ENCODE results near the gene WNK4. TPM values are rescaled to one million over a fixed set of nuclear protein-coding genes. Genes with fewer than 3 reads are reported as not detected.
A peak's percentile ranks its signal among the peaks of the same experiment; 100 is the strongest.

WNK4 gene
- total RNA-seq, 6 donors from 2014 or later = 0.15 to 1.8 (median 0.26) TPM; not detected in 2

DNA sequence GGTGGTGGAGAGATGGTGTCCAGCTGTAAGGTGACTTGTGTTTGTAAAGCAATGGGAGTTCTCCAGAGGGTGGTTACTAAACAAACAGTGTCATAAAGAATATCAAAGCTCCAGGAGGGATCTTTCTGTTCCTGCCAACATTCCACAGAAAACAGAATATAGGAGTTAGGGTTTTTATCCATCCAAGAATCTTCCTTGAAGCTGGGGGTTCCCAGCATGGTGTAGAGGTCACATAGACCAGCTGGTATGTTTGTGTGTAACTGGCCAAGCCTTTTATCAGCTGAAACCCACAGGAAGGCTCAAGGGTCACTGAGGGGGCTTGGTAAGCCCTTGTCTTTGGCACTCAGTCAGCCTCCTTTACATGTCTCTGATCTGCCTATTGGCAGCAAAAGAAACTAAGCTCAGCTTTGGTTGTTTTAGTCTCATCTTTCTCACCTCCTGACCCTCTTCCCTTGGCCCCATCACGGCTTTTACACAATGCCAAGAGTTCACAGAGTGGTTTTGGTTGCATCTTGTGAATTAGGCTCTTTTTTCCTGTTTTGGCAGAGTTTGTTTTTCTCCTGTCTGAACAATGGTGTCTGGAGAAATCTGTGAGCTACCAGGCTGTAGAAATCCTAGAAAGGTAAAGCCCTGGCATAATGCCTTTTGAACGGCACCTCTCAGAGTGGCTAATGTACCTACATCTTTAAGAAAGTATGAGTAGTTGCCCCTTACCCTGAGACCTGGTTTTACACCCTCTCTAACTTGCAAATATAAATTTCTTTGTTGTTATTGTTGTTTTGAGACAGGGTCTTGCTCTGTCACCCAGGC lies 22.9 kb downstream of the WNK4 start:
- 44 to 51% methylated on average over 2 of the region's 2 CpGs for WGBS, 2 donors
- TF ChIP-seq, protein P1, sequence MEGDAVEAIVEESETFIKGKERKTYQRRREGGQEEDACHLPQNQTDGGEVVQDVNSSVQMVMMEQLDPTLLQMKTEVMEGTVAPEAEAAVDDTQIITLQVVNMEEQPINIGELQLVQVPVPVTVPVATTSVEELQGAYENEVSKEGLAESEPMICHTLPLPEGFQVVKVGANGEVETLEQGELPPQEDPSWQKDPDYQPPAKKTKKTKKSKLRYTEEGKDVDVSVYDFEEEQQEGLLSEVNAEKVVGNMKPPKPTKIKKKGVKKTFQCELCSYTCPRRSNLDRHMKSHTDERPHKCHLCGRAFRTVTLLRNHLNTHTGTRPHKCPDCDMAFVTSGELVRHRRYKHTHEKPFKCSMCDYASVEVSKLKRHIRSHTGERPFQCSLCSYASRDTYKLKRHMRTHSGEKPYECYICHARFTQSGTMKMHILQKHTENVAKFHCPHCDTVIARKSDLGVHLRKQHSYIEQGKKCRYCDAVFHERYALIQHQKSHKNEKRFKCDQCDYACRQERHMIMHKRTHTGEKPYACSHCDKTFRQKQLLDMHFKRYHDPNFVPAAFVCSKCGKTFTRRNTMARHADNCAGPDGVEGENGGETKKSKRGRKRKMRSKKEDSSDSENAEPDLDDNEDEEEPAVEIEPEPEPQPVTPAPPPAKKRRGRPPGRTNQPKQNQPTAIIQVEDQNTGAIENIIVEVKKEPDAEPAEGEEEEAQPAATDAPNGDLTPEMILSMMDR (IDR thresholded peaks at IDR 0.05) = no peak
- TF ChIP-seq POLR2AphosphoS5 (IDR thresholded peaks at IDR 0.05) (no peak), POLR2A (IDR thresholded peaks at IDR 0.05) (no peak), EP300 (IDR thresholded peaks at IDR 0.05) (no peak)
- H3K4me1 ChIP-seq = peaks cover 4 to 6% (median 5%) of the 10 kb centered on the region in 4 donors

DNA sequence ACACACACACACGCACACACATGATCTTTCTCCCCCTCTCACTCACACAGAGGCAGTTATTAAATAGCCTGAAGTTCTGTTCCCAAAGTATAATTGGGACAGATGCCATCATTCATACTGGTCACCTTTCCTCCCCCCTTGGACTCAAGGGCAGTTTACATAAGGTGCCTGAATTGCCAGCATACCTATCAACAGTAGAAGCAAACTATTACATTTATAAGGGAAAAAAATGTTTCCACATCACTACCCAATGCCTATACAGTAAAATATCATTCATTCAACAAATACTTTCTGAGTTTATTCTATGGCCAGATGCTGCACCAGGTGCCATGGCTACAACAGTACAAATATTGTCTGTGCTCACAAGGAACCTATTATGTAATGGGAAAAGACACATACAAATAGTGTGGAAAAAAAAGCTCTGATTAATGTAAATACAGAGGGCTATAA lies 24.5 kb downstream of the WNK4 start:
- Histone ChIP-seq H3K27me3 (no peaks in the 10 kb centered on the region), H3K9me3 (no peaks in the 10 kb centered on the region), H3K4me3 (no peak overlapping the region), H3K36me3 (peaks cover 0 to 8% (median 4%) of the 10 kb centered on the region in 4 donors), H3K4me1 (no peaks in the 10 kb centered on the region), H3K27ac (peak overlapping the region in 1 of 4 donors; percentile 60)
- DNase-seq (peak in 1 of 2 donors; percentile 26), ATAC-seq (ENCODE audit: low FRiP score in 2 of 2) (peak in 1 of 2 donors; percentile 80)
- 67 to 80% methylated on average over 1 of the region's 1 CpG for WGBS, 2 donors
- TF ChIP-seq POLR2A (IDR thresholded peaks at IDR 0.05) (no peak), EP300 (IDR thresholded peaks at IDR 0.05) (no peak), POLR2AphosphoS5 (IDR thresholded peaks at IDR 0.05) (no peak)
- TF ChIP-seq, protein P1 (IDR thresholded peaks at IDR 0.05) = no peak

More for the DNA sequence above, 22.9 kb downstream of the WNK4 start:
- H3K27me3 ChIP-seq = no peaks in the 10 kb centered on the region
- H3K36me3 ChIP-seq = no peaks in the 10 kb centered on the region
- H3K27ac ChIP-seq = no peak overlapping the region
- no peaks in the 10 kb centered on the region for H3K9me3 ChIP-seq
- H3K4me3 ChIP-seq = no peak overlapping the region
- no peak for ATAC-seq (ENCODE audit: low FRiP score in 2 of 2)
- DNase-seq = no peak

DNA sequence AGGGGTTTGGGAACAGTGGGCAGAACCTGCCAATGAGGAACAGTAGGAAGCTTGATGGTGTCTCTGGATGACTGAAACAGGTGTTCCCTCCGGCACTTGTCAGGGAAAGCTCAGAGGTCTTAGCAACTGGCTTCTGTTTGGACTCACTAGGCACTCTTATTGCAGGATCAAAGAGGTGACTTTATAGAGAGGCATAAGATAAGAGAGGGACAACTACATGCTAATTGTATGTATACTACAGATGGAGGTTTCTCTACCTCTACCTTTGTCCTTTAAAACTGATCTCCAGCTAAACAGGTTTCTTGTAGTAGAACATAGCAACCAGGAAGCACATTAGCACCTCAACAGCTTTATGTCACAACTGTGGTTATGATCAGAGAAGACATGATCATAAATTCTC lies 25.8 kb downstream of the WNK4 start:
- no peak overlapping the region for H3K27ac ChIP-seq
- H3K9me3 ChIP-seq = no peaks in the 10 kb centered on the region
- WGBS, 2 donors = 100% methylated on average over 1 of the region's 1 CpG
- no peak for TF ChIP-seq POLR2A (IDR thresholded peaks at IDR 0.05)
- H3K36me3 ChIP-seq = peaks cover 3 to 21% (median 15%) of the 10 kb centered on the region in 4 donors
- DNase-seq (no peak), ATAC-seq (ENCODE audit: low FRiP score in 2 of 2) (no peak)
- H3K4me1 ChIP-seq = no peaks in the 10 kb centered on the region
- H3K27me3 ChIP-seq = no peaks in the 10 kb centered on the region
- no peak overlapping the region for H3K4me3 ChIP-seq

DNA sequence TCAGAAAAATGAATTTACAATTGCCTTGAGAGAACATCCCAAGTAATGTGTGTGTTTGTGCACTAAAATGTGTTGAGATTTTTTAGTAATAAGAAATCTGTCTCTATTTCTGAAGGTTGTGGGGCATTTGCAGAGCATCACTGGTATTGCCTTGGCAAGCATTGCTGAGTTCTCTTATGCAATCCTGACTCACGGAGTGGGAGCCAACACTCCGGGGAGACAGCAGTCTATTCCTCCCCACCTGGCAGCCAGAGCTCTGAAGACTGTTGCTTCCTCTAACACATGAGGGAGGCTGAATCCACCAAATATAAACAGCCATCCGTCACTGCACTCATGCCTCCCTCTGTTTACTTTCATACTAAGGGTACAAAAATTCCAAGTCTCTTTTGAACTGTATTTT lies 28.8 kb downstream of the WNK4 start:
- Histone ChIP-seq H3K36me3 (peaks cover 15 to 49% (median 36%) of the 10 kb centered on the region in 4 donors), H3K4me3 (no peak overlapping the region), H3K4me1 (no peaks in the 10 kb centered on the region), H3K9me3 (no peaks in the 10 kb centered on the region), H3K27ac (no peak overlapping the region), H3K27me3 (no peaks in the 10 kb centered on the region)
- DNase-seq (peak in 1 of 2 donors; percentile 31), ATAC-seq (ENCODE audit: low FRiP score in 2 of 2) (peak in 1 of 2 donors; percentile 75)
- TF ChIP-seq POLR2A (IDR thresholded peaks at IDR 0.05) = no peak
- TF ChIP-seq, protein P1 (IDR thresholded peaks at IDR 0.05) = no peak
- no peak for TF ChIP-seq EP300 (IDR thresholded peaks at IDR 0.05)
- WGBS, 2 donors = 13 to 25% methylated on average over 3 of the region's 3 CpGs

DNA sequence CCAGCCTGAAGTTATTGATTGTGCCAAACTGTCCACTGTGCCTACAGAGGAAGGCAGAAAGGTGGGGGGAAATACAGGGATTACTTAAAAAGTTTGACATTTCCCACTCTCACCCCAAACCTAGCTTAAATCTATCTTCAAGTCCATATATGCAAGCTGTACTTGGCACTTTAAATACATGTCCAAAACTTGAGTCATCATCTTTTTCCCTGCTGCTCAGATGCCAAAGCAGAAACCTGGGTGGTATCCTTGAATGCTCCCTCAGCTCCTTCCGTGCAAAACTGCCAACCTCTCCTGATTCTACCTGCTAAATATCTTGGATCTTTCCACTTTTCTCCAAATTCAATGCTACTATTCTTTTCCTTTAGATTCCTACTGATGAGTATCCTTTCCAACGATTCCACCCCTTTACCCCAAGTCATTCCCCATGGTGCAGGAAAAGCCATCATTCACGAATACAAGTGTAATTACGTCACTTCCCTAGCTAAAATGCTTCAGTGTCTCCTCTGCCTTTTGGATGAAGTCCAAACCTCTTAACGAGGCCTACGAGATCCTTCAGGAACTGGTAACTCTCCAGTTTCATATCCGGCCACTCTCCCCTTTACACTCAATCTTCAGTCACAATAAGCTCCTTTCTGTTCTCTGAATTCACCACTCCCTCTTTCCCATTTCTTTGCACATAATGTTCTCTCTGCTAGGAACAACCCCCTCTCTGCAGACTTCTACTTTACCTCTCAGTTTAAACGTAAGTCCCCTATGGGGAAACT lies 34.4 kb downstream of the WNK4 start:
- DNase-seq (peak in 1 of 2 donors; percentile 42), ATAC-seq (ENCODE audit: low FRiP score in 2 of 2) (peak; percentile 70 to 75)
- Histone ChIP-seq H3K4me1 (peaks cover 0 to 13% (median 3%) of the 10 kb centered on the region in 4 donors), H3K27me3 (no peaks in the 10 kb centered on the region), H3K9me3 (no peaks in the 10 kb centered on the region), H3K4me3 (no peak overlapping the region), H3K27ac (peak overlapping the region in 2 of 4 donors; percentile 3 to 64), H3K36me3 (peaks cover 42 to 97% (median 85%) of the 10 kb centered on the region in 4 donors)
- TF ChIP-seq, protein P1 (IDR thresholded peaks at IDR 0.05) = no peak
- TF ChIP-seq EP300 (IDR thresholded peaks at IDR 0.05) = peak in 2 of 4 donors; percentile 51 to 55
- WGBS, 2 donors = 55 to 57% methylated on average over 8 of the region's 8 CpGs

Measured in upper lobe of left lung (tissue), 6 donors.